ENCODE results near the gene TEF. TPM values are rescaled to one million over a fixed set of nuclear protein-coding genes. Genes with fewer than 3 reads are reported as not detected.
"Not testable (repeated sequence)": the region's sequence is repeated elsewhere in the genome, so short reads cannot be mapped to it uniquely, and the experiment has no call there.

TEF gene
- polyA plus RNA-seq, 3 donors: 15.1 to 18.1 (median 17.2) TPM

GRCh38 chr22:41436322-41437113 lies 54.8 kb downstream of the TEF start:
- DNase-seq (ENCODE audit: extremely low read depth in 1 of 11, low read depth in 9 of 11, low spot score in 4 of 11): no peak

GRCh38 chr22:41437198-41437597 lies 55.5 kb downstream of the TEF start:
- no peak for DNase-seq (ENCODE audit: extremely low read depth in 1 of 11, low read depth in 9 of 11, low spot score in 4 of 11)

- DNase-seq (ENCODE audit: extremely low read depth in 1 of 11, low read depth in 9 of 11, low spot score in 4 of 11): not testable (repeated sequence)
Observed at GRCh38 chr22:41440511-41440910, 58.8 kb downstream of the TEF start.

- DNase-seq (ENCODE audit: extremely low read depth in 1 of 11, low read depth in 9 of 11, low spot score in 4 of 11): no peak
Observed at GRCh38 chr22:41442240-41442792, 60.6 kb downstream of the TEF start.

- peak; percentile 90 to 98 (median 95) for DNase-seq (ENCODE audit: extremely low read depth in 1 of 11, low read depth in 9 of 11, low spot score in 4 of 11)
Observed at GRCh38 chr22:41444360-41445128, 62.8 kb downstream of the TEF start.

- DNase-seq (ENCODE audit: extremely low read depth in 1 of 11, low read depth in 9 of 11, low spot score in 4 of 11): peak in 3 of 11 donors; percentile 8 to 17 (median 15)
Observed at GRCh38 chr22:41445129-41446056, 63.7 kb downstream of the TEF start.

- peak in 3 of 11 donors; percentile 3 to 9 (median 6) for DNase-seq (ENCODE audit: extremely low read depth in 1 of 11, low read depth in 9 of 11, low spot score in 4 of 11)
Observed at GRCh38 chr22:41446057-41446501, 64.3 kb downstream of the TEF start.

- DNase-seq (ENCODE audit: extremely low read depth in 1 of 11, low read depth in 9 of 11, low spot score in 4 of 11): peak; percentile 83 to 94 (median 92)
Observed at GRCh38 chr22:41446639-41447434, 65.1 kb downstream of the TEF start, which contains the start of gene TOB2. TSS of gene TOB2 (minus strand) at chr22:41446801. CDS start at chr22:41437345, 9,456 bp downstream.

- peak in 8 of 11 donors; percentile 60 to 69 (median 64) for DNase-seq (ENCODE audit: extremely low read depth in 1 of 11, low read depth in 9 of 11, low spot score in 4 of 11)
Observed at GRCh38 chr22:41447435-41448188, 65.9 kb downstream of the TEF start.

GRCh38 chr22:41448189-41448808 lies 66.6 kb downstream of the TEF start:
- DNase-seq (ENCODE audit: extremely low read depth in 1 of 11, low read depth in 9 of 11, low spot score in 4 of 11): peak; percentile 97 to 100 (median 99)

Other genes with a start within 250 kb of the TEF start
- gene L3MBTL2, start 176.6 kb upstream of the TEF start, polyA plus RNA-seq (ENCODE audit: insufficient read length in 3 of 3): 10 to 100 TPM; 24.1 to 26.2 (median 24.2) TPM
- gene CHADL, start 141.0 kb upstream of the TEF start, polyA plus RNA-seq (ENCODE audit: insufficient read length in 3 of 3): 1 to 10 TPM; 2.5 to 4.3 (median 3.4) TPM
- 10 to 100 TPM; 45.7 to 59.3 (median 56.0) TPM for gene RANGAP1, start 95.8 kb upstream of the TEF start, polyA plus RNA-seq (ENCODE audit: insufficient read length in 3 of 3)
- 10 to 100 TPM; 71.3 to 99.4 (median 94.7) TPM for gene ZC3H7B, start 80.4 kb upstream of the TEF start, polyA plus RNA-seq (ENCODE audit: insufficient read length in 3 of 3)
- 10 to 100 TPM; 52.6 to 68.9 (median 55.0) TPM for gene TOB2, start 64.9 kb downstream of the TEF start, polyA plus RNA-seq (ENCODE audit: insufficient read length in 3 of 3)
- gene PHF5A, start 86.8 kb downstream of the TEF start, polyA plus RNA-seq (ENCODE audit: insufficient read length in 3 of 3): 10 to 100 TPM; 43.9 to 57.0 (median 47.4) TPM
- 100 to 1,000 TPM; 119 to 147 (median 145) TPM for gene ACO2, start 87.2 kb downstream of the TEF start, polyA plus RNA-seq (ENCODE audit: insufficient read length in 3 of 3)
- 10 to 100 TPM; 26.9 to 34.1 (median 30.4) TPM for gene POLR3H, start 162.5 kb downstream of the TEF start, polyA plus RNA-seq (ENCODE audit: insufficient read length in 3 of 3)
- gene CSDC2, start 179.1 kb downstream of the TEF start, polyA plus RNA-seq (ENCODE audit: insufficient read length in 3 of 3): 1 to 10 TPM; 5.0 to 8.6 (median 8.4) TPM
- 10 to 100 TPM; 50.7 to 63.0 (median 57.8) TPM for gene PMM1, start 207.9 kb downstream of the TEF start, polyA plus RNA-seq (ENCODE audit: insufficient read length in 3 of 3)
- 10 to 100 TPM; 25.0 to 33.6 (median 26.7) TPM for gene DESI1, start 239.1 kb downstream of the TEF start, polyA plus RNA-seq (ENCODE audit: insufficient read length in 3 of 3)
- gene XRCC6, start 239.4 kb downstream of the TEF start, polyA plus RNA-seq (ENCODE audit: insufficient read length in 3 of 3): 100 to 1,000 TPM; 360 to 429 (median 389) TPM